NCI-H2029 (cell line): ENCODE measurements around the gene METTL27.
"Not testable (repeated sequence)": the region's sequence is repeated elsewhere in the genome, so short reads cannot be mapped to it uniquely, and the experiment has no call there.

Experiments used
- DNase-seq: peaks from one replicate; lab custom pipeline; 2025; lab: John Stamatoyannopoulos, UW

The METTL27 gene

DNA sequence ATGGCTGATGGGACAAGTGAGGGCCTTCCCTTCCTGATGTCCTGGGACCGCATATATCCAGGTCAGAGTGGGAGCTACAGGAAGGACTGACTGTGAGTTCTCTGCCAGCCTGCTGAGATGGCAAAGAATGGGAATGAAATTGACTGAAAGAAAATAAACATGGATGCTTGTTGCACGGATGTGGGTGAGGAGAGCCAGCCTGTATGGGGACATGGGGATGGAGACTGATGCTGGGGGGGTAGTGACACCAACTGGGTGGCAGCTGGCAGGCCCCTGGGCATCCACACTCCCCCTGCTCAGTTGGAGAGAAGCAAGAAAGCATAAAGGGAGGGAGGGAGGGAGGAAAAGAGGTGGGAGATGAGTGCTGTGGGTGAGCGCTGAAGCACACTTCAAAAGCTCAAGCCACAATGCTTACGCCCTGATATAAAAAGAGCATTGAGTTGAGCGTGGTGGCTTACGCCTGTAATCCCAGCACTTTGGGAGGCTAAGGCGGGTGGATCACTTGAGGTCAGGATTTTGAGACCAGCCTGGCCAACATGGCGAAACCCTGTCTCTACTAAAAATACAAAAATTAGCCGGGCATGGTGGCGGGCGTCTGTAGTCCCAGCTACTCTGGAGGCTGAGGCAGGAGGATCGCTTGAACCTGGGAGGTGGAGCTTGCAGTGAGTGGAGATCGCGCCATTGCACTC, 20.6 kb downstream of the METTL27 start:
- DNase-seq: not testable (repeated sequence)

DNA sequence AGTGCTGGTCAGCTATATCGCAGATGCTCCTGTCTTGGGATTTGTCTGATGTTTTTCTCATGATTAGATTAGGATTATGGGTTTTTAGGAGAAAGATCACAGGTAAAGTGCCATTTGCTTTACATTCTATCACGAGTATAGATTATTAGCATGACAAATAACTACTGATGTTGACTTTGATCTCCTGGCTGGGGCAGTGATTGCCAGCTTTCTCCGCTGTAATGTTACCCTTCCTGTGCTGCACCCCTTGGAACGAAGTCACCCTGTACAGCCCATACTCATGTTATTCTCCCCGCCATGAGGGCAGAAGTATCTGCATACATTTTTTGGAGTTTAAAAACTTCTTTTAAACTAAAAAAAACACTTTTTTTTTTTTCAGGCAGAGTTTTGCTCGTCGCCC, 22.3 kb downstream of the METTL27 start:
- no peak for DNase-seq

DNA sequence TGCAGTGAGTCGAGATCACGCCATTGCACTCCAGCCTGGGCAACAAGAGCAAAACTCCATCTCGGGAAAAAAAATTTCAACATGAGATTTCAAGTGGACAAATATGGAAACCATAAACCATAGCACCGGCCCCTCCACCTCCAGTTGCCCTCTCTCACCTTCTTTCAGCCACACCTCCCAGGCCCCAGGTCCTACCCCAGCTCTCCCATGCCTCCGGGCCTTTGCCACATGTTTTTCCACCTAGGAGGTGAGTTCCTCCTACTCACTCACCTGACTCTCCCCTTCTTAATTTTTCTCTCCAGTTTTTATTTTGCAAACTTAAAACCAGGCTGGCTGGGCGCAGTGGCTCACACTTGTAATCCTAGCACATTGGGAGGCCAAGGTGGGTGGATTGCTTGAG, 25.2 kb downstream of the METTL27 start:
- no peak for DNase-seq

DNA sequence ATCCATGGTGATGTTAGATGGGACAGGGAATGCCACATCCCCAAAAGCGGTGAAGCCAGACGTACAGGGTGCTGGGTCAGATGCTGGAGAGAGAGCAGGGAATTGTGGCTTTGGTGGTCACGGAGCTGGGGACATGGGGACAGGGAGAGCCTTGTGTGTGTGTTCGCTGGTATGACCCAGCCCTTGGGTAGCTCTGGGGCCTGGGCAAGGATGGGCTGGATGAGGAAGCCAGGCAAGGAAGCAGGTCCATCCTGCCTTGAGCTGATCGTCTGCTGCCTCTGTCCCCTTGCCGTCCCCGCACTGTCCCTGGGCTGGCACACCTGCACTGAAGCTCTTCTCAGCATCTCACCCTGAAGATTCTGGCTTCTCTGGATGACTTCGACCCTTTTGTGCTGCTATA, 26.9 kb downstream of the METTL27 start:
- DNase-seq: no peak

DNA sequence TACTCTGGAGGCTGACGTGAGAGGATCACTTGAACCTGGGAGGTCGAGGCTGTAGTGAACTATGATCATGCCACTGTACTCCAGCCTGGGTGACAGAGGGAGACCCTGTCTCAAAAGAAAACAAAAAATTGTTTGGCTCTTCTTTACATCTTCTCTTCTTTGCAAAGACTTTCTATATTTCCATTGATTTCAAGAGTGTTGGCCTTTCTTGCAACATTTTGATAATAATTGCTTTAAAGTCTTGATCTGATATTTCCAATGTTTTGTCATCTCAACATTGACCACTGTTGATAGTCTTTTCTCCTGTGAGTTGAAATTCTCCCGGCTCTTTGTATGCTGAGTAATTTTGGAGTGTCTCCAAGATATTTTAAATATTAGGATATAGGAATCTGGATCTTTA, 29.3 kb downstream of the METTL27 start:
- no peak for DNase-seq

DNA sequence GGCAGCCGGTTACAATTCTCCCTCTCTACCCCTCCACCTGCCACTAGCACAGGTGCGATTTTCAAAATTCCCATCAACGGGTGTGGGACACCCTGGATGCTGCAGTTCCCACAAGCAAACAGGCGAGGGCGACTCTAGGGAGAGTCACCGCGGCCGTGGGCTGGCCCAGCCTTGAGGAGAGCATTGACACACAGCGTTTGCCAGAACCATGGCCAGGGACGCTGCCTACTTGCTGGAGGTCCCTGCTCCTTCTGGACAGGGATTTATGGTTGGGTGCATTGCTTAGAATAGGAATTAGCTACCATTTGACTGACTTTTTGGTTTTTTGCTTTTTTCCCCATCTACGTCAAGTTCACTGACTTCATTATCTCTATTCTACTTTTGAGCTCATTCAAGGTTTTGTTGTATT, 30.6 kb downstream of the METTL27 start:
- DNase-seq: peak; percentile 79

DNA sequence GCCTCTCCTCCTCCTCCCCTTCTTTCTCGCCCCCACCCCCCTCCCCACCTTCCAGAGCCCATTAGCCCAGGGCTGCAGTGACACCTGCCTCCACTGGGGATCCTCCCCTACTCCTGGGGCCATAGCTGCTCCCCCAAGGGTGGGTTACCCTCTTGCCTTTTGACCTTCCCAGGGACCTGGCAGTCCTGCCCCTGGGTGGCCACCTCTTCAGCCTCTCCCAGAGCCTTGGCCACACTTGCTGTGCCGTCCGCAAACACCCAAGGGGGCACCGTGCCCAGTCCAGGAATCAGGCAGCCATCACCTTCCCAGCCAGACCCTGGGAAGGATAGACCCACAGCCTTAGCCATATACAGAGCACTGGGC, 31.3 kb downstream of the METTL27 start:
- no peak for DNase-seq

DNA sequence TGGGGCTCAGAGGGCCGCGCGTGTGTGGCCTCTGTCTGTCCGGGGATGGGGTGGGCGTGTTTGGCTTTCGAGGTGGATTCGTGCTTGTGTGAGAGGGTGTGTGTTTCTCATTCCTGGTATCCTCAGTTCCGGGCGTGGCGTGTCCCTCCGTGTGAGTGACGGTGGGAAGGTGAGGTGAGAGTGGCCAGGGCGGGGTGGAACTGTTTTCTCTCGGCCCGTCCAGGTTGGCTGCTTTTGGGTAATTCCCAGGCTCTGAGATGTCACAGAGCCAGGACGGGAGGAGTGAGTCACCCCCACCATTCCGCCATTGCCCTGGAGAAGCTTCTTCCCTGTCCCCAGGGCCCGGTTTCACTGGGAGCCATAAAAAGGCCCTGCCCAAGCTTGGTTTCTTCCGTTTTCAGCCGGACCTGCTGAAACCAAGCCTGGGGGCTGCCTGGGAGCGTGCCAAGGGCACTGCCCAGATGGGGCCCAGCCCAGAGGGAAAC, 32.8 kb downstream of the METTL27 start:
- DNase-seq: no peak

DNA sequence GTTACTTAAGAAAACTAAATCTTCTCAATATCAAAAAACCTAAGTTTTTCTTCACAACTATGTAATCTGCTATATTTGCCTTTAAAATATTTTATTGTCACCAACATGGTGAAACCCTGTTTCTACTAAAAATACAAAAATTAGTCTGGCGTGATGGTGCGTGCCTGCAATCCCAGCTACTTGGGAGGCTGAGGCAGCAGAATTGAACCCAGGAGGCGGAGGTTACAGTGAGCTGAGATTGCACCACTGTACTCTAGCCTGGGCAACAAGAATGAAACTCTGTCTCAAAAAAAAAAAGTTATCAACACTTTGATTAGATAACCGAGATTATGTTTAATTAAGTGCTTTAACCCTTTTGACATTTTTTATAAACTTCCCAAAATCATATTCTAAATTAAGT, 39.9 kb downstream of the METTL27 start:
- no peak for DNase-seq

DNA sequence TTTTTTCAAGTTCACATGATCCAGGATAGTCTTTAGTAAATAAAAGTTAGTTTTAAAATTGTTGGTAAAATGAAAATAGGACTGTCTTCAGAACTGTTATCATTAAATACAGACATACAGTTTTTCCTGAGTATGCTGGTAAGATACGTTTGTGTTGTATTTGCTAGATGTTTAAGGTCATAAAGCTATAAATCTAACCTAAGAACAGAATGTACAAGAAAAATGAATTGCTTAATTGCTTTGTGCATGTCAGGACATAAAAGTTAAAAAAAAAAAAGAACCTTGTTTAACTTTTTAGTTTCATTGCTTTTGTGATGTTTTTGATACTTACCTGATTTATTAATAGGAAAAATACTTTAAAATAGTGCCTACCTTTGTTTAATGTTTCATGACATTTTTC, 40.7 kb downstream of the METTL27 start:
- no peak for DNase-seq

DNA sequence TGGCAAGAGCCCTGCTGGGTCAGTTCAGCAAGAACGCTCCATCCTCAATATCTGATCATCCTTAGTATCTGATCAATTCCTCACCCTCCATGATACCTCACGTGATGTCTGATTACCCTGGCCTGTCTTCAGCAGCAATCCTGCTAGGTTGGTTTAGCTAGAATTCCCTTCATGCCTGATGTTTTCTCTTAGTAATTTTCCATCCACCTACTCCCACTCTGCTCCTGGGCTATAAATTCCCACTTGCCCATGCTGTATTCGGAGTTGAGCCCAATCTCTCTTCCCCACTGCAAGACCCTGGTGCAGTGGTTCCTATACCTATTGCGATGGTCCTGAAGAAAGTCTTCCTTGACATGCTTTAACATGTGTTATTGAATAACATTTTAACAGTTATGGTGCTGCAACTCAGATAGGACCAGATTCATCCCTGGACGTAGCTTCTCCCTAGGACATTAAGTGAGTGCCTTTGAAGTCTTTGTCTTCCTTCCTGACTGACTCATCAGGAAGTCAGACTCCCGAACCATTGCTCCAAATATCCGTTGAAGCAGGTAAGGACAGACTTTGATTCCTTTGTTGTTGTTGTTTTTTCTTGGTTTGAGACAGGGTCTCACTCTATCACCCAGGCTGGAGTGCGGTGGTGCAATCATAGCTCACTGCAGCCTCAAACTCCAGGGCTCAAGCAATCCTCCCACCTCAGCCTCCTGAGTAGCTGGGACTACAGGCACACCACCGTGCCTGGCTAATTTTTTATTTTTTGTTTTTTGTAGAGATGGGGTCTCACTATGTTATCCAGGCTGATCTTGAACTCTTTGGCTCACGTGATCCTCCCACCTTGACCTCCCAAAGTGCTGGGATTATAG, 42.8 kb downstream of the METTL27 start:
- no peak for DNase-seq

DNA sequence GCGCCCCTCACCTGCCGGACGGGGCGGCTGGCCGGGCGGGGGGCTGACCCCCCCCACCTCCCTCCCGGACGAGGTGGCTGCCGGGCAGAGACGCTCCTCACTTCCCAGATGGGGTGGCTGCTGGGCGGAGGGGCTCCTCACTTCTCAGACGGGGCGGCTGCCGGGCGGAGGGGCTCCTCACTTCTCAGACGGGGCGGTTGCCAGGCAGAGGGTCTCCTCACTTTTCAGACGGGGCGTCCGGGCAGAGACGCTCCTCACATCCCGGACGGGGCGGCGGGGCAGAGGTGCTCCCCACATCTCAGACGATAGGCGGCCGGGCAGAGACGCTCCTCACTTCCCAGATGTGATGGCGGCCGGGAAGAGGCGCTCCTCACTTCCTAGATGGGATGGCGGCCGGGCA, 45.1 kb downstream of the METTL27 start:
- not testable (repeated sequence) for DNase-seq

DNA sequence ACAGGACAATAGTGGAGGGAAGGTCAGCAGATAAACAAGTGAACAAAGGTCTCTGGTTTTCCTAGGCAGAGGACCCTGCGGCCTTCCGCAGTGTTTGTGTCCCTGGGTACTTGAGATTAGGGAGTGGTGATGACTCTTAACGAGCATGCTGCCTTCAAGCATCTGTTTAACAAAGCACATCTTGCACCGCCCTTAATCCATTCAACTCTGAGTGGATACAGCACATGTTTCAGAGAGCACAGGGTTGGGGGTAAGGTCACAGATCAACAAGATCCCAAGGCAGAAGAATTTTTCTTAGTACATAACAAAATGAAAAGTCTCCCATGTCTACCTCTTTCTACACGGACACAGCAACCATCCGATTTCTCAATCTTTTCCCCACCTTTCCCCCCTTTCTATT, 45.7 kb downstream of the METTL27 start:
- not testable (repeated sequence) for DNase-seq

DNA sequence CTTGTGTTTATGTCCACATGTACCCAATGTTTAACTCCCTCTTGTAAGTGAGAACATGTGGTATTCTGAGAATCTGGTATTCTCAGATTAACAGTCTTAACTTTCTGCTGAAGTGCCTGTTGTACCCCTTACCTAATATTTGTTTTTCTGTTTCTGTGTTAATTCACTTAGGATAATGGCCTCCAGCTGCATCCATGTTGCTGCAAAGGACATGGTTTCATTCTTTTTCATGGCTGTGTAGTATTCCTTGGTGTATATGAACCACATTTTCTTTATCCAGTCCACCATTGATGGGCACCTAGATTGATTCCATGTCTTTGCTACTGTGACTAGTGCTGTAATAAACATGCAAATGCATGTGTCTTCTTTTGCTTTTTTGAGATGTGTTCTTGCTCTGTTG, 47.1 kb downstream of the METTL27 start:
- DNase-seq: not testable (repeated sequence)

DNA sequence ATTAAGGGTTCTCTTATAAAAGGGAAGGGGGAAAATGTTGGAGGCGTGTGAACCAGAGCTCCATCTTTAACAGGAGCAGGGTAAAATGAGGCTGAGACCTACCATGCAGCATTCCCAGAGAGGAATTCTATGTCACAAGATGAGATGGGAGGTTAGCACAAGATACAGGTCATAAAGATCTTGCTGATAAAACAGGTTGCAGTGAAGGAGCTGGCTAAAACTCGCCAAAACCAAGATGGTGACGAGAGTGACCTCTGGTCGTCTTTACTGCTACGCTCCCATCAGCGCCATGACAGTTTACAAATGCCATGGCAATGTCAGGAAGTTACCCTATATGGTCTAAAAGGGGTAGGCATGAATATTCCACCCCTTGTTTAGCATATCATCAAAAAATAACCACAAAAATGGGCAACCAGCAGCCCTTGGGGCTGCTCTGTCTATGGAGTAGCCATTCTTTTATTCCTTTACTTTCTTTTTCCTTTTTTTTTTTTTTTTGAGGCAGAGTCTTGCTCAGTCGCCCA, 51.1 kb downstream of the METTL27 start:
- not testable (repeated sequence) for DNase-seq

DNA sequence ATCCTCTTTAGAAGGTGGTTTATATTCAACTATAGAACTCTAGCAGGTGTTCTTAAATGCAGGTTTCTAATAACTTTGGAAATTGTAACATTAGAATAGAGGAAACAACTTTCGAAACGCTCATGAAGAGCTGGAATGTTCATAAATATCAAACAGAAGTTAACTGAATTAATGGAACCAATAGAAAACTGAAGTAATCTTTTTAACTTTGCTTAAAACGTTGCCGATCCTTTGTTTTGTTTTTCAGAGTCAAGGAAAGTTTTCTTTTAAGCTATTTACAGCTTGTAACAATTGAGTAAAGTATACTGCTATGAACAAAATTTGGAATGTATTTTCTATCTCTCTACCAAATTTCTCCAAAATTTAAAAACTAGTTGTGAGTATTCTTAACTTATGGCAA, 53.3 kb downstream of the METTL27 start:
- DNase-seq: no peak

DNA sequence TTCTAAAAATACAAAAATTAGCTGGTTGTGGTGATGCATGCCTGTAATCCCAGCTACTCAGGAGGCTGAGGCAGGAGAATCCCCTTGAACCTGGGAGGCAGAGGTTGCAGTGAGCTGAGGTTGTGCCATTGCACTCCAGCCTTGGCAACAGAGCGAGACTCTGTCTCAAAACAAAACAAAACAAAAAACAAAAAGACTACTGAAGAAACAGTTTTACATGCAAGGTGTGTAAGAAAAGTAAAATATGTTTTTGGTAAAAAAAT, 54.6 kb downstream of the METTL27 start:
- DNase-seq: not testable (repeated sequence)

DNA sequence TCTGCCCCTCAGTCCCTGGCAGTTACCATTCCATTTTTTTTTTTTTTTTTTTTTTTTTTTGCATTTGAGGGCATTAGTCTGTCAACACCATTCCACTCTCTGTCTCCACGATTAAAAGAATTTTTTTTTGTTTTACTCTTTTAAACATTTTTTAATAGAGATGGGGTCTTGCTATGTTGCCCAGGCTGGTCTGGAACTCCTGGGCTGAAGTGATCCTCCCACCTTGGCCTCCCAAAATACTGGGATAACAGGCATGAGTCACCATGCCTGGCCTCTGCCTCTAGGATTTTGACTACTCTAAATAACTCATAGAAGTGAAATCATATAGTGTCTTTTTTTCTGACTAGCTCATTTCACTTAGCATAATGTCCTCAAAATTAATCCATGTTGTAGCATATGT, 55.7 kb downstream of the METTL27 start:
- DNase-seq: no peak
